Panc1 (cell line): Measurements from ENCODE around the gene MRPL38. TPM values are rescaled to one million over a fixed set of nuclear protein-coding genes. Genes with fewer than 3 reads are reported as not detected.
A peak's percentile ranks its signal among the peaks of the same experiment; 100 is the strongest.

Experiments
- ATAC-seq: fragments of 200-7000 bp; cut with Tn5 transposase; 2 replicates; pipeline ENCODE4 v1.9.1; 2020; ENCODE audit warnings: mild to moderate bottlenecking, moderate library complexity
- BruUV-seq: library from RNA; stranded (reverse); fragments of 400-500 nt; replicated peaks from 2 replicates; lab custom pipeline; 2021; lab: Mats Ljungman, UMichigan
- CTCF ChIA-PET: fragments of 300-600 bp; sonication (Branson Sonifier 250); formaldehyde crosslinking; loops from one replicate; lab custom pipeline; 2022; ENCODE audit warnings: antibody characterized with exemption; lab: Charles Lee
- POLR2A ChIA-PET: fragments of 300-600 bp; sonication (Branson Sonifier 250); formaldehyde crosslinking; loops from one replicate; lab custom pipeline; 2022; ENCODE audit warnings: antibody characterized with exemption; lab: Charles Lee
- DNase-seq: peaks from one replicate; pipeline ENCODE4 v3.0.0-alpha.2; 2010; ENCODE audit warnings: low read depth, low spot score
- H3K27ac ChIP-seq: 2 replicates; pipeline ENCODE4 v1.5.1; 2011; ENCODE audit warnings: mild to moderate bottlenecking, low read length, inconsistent platforms
- H3K27me3 ChIP-seq: fragments of 200-500 bp; sonication (Bioruptor generic); 2 replicates; pipeline ENCODE4 v1.6.0; 2014; ENCODE audit warnings: low read length, inconsistent platforms; ENCODE audit not compliant: control insufficient read depth, insufficient read depth
- H3K36me3 ChIP-seq: fragments of 200-500 bp; sonication (Bioruptor generic); 2 replicates; pipeline ENCODE4 v1.5.1; 2014; ENCODE audit warnings: inconsistent platforms, mild to moderate bottlenecking, low read length, moderate library complexity; ENCODE audit not compliant: control insufficient read depth, insufficient read depth
- H3K4me1 ChIP-seq: 2 replicates; pipeline ENCODE4 v1.5.1; 2011; ENCODE audit warnings: inconsistent platforms, mild to moderate bottlenecking, low read length, moderate library complexity; ENCODE audit not compliant: control insufficient read depth, insufficient read depth
- H3K4me3 ChIP-seq, 2 experiments: 2 replicates each; pipeline ENCODE4 v1.5.1; 2011 to 2012; ENCODE audit warnings: low read depth in 2 of 2, low read length in 2 of 2, mild to moderate bottlenecking in 2 of 2, inconsistent platforms in 1 of 2, moderate library complexity in 1 of 2
- H3K9me3 ChIP-seq: fragments of 200-500 bp; sonication (Bioruptor generic); 2 replicates; pipeline ENCODE4 v1.5.1; 2014; ENCODE audit warnings: low read depth, mild to moderate bottlenecking, inconsistent platforms, low read length, moderate library complexity; ENCODE audit not compliant: control insufficient read depth, insufficient read depth
- CTCF ChIP-seq: fragments of 450-650 bp; IDR thresholded peaks from 2 replicates; pipeline ENCODE4 v1.5.1; 2017; ENCODE audit warnings: mild to moderate bottlenecking
- POLR2AphosphoS5 ChIP-seq: IDR thresholded peaks from 2 replicates; pipeline ENCODE4 v1.6.1; 2012; ENCODE audit warnings: mild to moderate bottlenecking, low read depth, low read length, moderate library complexity
- REST ChIP-seq, 2 experiments: IDR thresholded peaks; 2 replicates each; pipeline ENCODE4 v1.6.1; 2011 to 2012; ENCODE audit warnings: low read depth in 2 of 2, control low read depth in 1 of 2, low read length in 1 of 2, mild to moderate bottlenecking in 1 of 2, moderate library complexity in 1 of 2; ENCODE audit not compliant: insufficient read depth in 1 of 2
- SIN3A ChIP-seq: IDR thresholded peaks from 2 replicates; pipeline ENCODE4 v1.6.1; 2012; ENCODE audit warnings: low read depth, mild to moderate bottlenecking, low read length, moderate library complexity, borderline replicate concordance; ENCODE audit not compliant: insufficient read depth
- TCF7L2 ChIP-seq: IDR thresholded peaks from 2 replicates; pipeline ENCODE4 v1.6.1; 2011; ENCODE audit warnings: mild to moderate bottlenecking, low read depth, low read length, inconsistent platforms
- in situ Hi-C: cut with HindIII; loops from 2 replicates; pipeline ENCODE4 v1.10.0; 2016; ENCODE audit warnings: low sequenced_read_pairs, low pct_unique_long_range_greater_than_20kb
- intact Hi-C: fragments of 100-400 bp; cut with micrococcal nuclease; formaldehyde crosslinking; loops from one replicate; pipeline ENCODE4 v1.10.0; 2022; ENCODE audit not compliant: unreplicated experiment
- total RNA-seq: library from RNA; stranded (reverse); gene quantifications from one replicate; pipeline ENCODE4 v1.2.1, GENCODE V29; 2021; ENCODE audit not compliant: unreplicated experiment

MRPL38 gene
- total RNA-seq, 1 experiment from 2014 or later: 165 TPM

GRCh38 chr17:75927286-75927922 is 22.7 kb upstream of the MRPL38 start:
- POLR2A ChIA-PET: interaction anchor here (0.5 kb wide), 1 partner anchor 363 kb away, joined by 3 read pairs; no protein-coding TSS in a partner anchor
- Histone ChIP-seq H3K27me3 (no peaks in the 10 kb centered on the region), H3K4me3 (no peak overlapping the region), H3K27ac (no peak overlapping the region), H3K36me3 (no peaks in the 10 kb centered on the region), H3K9me3 (no peaks in the 10 kb centered on the region), H3K4me1 (no peaks in the 10 kb centered on the region)
- TF ChIP-seq REST (IDR thresholded peaks at IDR 0.05; ENCODE audit: insufficient read depth in 1 of 2, low read depth in 2 of 2, low read length in 1 of 2) (no peak), TCF7L2 (no peak), CTCF (no peak), POLR2AphosphoS5 (no peak), SIN3A (no peak)
- DNase-seq (no peak), ATAC-seq (peak; percentile 75)
- no TSS peak for BruUV-seq
- intact Hi-C loops (no loop called here), in situ Hi-C loops (loop anchor here (25.0 kb wide), 1 partner anchor 135 kb away; the partner anchor contains the start of genes GALR2 and SRP68)
- CTCF ChIA-PET: interaction anchor here (0.6 to 1.4 kb wide), 3 partner anchors 16 to 27 kb away, joined by 4 to 7 read pairs (median 5); partner anchors contain the start of gene MRPL38

GRCh38 chr17:75926456-75926855 is 21.8 kb upstream of the MRPL38 start:
- in situ Hi-C loops (loop anchor here (25.0 kb wide), 1 partner anchor 136 kb away; the partner anchor contains the start of genes GALR2 and SRP68), intact Hi-C loops (no loop called here)
- BruUV-seq: no TSS peak
- no peak overlapping the region for H3K27ac ChIP-seq
- H3K4me3 ChIP-seq: no peak overlapping the region
- no peaks in the 10 kb centered on the region for H3K9me3 ChIP-seq
- TF ChIP-seq POLR2AphosphoS5: no peak
- no peak for TF ChIP-seq REST (IDR thresholded peaks at IDR 0.05; ENCODE audit: insufficient read depth in 1 of 2, low read depth in 2 of 2, low read length in 1 of 2)
- TF ChIP-seq SIN3A: no peak
- no peak for TF ChIP-seq CTCF
- TF ChIP-seq TCF7L2: no peak
- H3K27me3 ChIP-seq: no peaks in the 10 kb centered on the region
- H3K4me1 ChIP-seq: no peaks in the 10 kb centered on the region
- no peak for ATAC-seq
- POLR2A ChIA-PET: no interaction called here
- H3K36me3 ChIP-seq: no peaks in the 10 kb centered on the region
- CTCF ChIA-PET: no interaction called here
- DNase-seq: no peak
